HEK293 (cell line): ENCODE results near the gene ST8SIA5.

ENCODE experiments used
- CTCF ChIA-PET: fragments of 350-600 bp; formaldehyde crosslinking; extraction: SDS; loops from one replicate; lab custom pipeline; 2021; ENCODE audit warnings: antibody characterized with exemption; lab: Yijun Ruan, JAX
- POLR2A ChIA-PET: fragments of 300-600 bp; formaldehyde crosslinking; extraction: SDS; loops from one replicate; lab custom pipeline; 2020; ENCODE audit warnings: antibody characterized with exemption, inconsistent platforms; lab: Yijun Ruan, JAX
- H3K27ac ChIP-seq: fragments of 200-500 bp; sonication (Bioruptor generic); 2 replicates; pipeline ENCODE4 v1.5.1; 2014; ENCODE audit warnings: low read depth, low read length, control low read depth, inconsistent platforms; ENCODE audit errors: extremely low read depth
- H3K36me3 ChIP-seq, 2 experiments: fragments of 200-500 bp in 1 of 2; sonication (Bioruptor generic) in 1 of 2; 1 replicate in 1 of 2; 2 replicates in 1 of 2; pipeline ENCODE4 v1.5.1; 2014 to 2017; ENCODE audit warnings: inconsistent platforms in 2 of 2, low read length in 2 of 2; ENCODE audit not compliant: control insufficient read depth in 2 of 2, insufficient read depth in 1 of 2
- H3K4me1 ChIP-seq: fragments of 200-500 bp; sonication (Bioruptor generic); 2 replicates; pipeline ENCODE4 v1.5.1; 2014; ENCODE audit warnings: mild to moderate bottlenecking, low read length, inconsistent platforms; ENCODE audit not compliant: control insufficient read depth, insufficient read depth
- H3K4me3 ChIP-seq: 2 replicates; pipeline ENCODE4 v1.5.1; 2011; ENCODE audit warnings: low read depth, mild to moderate bottlenecking, control low read depth, low read length, moderate library complexity
- H3K9me3 ChIP-seq: fragments of 200-500 bp; sonication (Bioruptor generic); 2 replicates; pipeline ENCODE4 v1.5.1; 2014; ENCODE audit warnings: low read depth, low read length, inconsistent platforms; ENCODE audit not compliant: control insufficient read depth, insufficient read depth
- EGR2 ChIP-seq: fragments of 450-650 bp; formaldehyde crosslinking; IDR thresholded peaks from 2 replicates; pipeline ENCODE4 v1.5.1; 2016; ENCODE audit warnings: low read depth, missing biosample characterization, missing genetic modification characterization
- FEZF1 ChIP-seq: fragments of 450-650 bp; formaldehyde crosslinking; IDR thresholded peaks from 2 replicates; pipeline ENCODE4 v1.5.1; 2016; ENCODE audit warnings: missing biosample characterization, missing genetic modification characterization
- GLIS2 ChIP-seq: fragments of 450-650 bp; formaldehyde crosslinking; IDR thresholded peaks from 2 replicates; pipeline ENCODE4 v1.5.1; 2016; ENCODE audit warnings: missing biosample characterization, missing genetic modification characterization
- HOXD13 ChIP-seq: sonication (generic); formaldehyde crosslinking; IDR thresholded peaks from 2 replicates; pipeline ENCODE4 v1.8.0; 2022; ENCODE audit warnings: missing genetic modification reagents, borderline replicate concordance
- MZF1 ChIP-seq: fragments of 450-650 bp; formaldehyde crosslinking; IDR thresholded peaks from 2 replicates; pipeline ENCODE4 v1.5.1; 2017; ENCODE audit warnings: missing biosample characterization, missing genetic modification characterization, borderline replicate concordance
- PRDM6 ChIP-seq: fragments of 450-650 bp; formaldehyde crosslinking; IDR thresholded peaks from 2 replicates; pipeline ENCODE4 v1.5.1; 2017; ENCODE audit warnings: missing biosample characterization, missing genetic modification characterization
- TCF7L2 ChIP-seq: IDR thresholded peaks from 2 replicates; pipeline ENCODE4 v1.6.1; 2011; ENCODE audit warnings: low read depth, mild to moderate bottlenecking, inconsistent platforms, low read length, moderate library complexity, borderline replicate concordance
- WT1 ChIP-seq: fragments of 450-650 bp; formaldehyde crosslinking; IDR thresholded peaks from 2 replicates; pipeline ENCODE4 v1.5.1; 2016; ENCODE audit warnings: missing biosample characterization, missing genetic modification characterization
- ZFHX2 ChIP-seq: fragments of 450-650 bp; formaldehyde crosslinking; conservative IDR thresholded peaks from 2 replicates; pipeline ENCODE4 v1.5.1; 2016; ENCODE audit warnings: missing biosample characterization, missing genetic modification characterization
- ZIC2 ChIP-seq: fragments of 450-650 bp; formaldehyde crosslinking; IDR thresholded peaks from 2 replicates; pipeline ENCODE4 v1.5.1; 2016; ENCODE audit warnings: missing biosample characterization, missing genetic modification characterization
- ZNF146 ChIP-seq: fragments of 450-650 bp; formaldehyde crosslinking; IDR thresholded peaks from 2 replicates; pipeline ENCODE4 v1.5.1; 2016; ENCODE audit warnings: missing biosample characterization, missing genetic modification characterization
- ZNF221 ChIP-seq: fragments of 450-650 bp; formaldehyde crosslinking; IDR thresholded peaks from 2 replicates; pipeline ENCODE4 v1.5.1; 2017; ENCODE audit warnings: missing biosample characterization, missing genetic modification characterization, borderline replicate concordance
- ZNF366 ChIP-seq: fragments of 450-650 bp; formaldehyde crosslinking; conservative IDR thresholded peaks from 2 replicates; pipeline ENCODE4 v1.5.1; 2016; ENCODE audit warnings: missing biosample characterization, missing genetic modification characterization
- ZNF404 ChIP-seq: fragments of 450-650 bp; formaldehyde crosslinking; IDR thresholded peaks from 2 replicates; pipeline ENCODE4 v1.5.1; 2017; ENCODE audit warnings: missing biosample characterization, missing genetic modification characterization
- ZNF416 ChIP-seq: fragments of 450-650 bp; formaldehyde crosslinking; IDR thresholded peaks from 2 replicates; pipeline ENCODE4 v1.5.1; 2016; ENCODE audit warnings: missing biosample characterization, missing genetic modification characterization
- ZNF596 ChIP-seq: fragments of 450-650 bp; IDR thresholded peaks from 2 replicates; pipeline ENCODE4 v1.5.0; 2018; ENCODE audit warnings: missing biosample characterization, mild to moderate bottlenecking, missing genetic modification characterization, moderate library complexity
- ZNF658 ChIP-seq: fragments of 450-650 bp; formaldehyde crosslinking; IDR thresholded peaks from 2 replicates; pipeline ENCODE4; 2016; ENCODE audit warnings: missing biosample characterization, missing genetic modification characterization
- ZNF792 ChIP-seq: fragments of 450-650 bp; formaldehyde crosslinking; IDR thresholded peaks from 2 replicates; pipeline ENCODE4 v1.5.1; 2016; ENCODE audit warnings: missing biosample characterization, missing genetic modification characterization
- ZNF843 ChIP-seq: fragments of 450-650 bp; formaldehyde crosslinking; IDR thresholded peaks from 2 replicates; pipeline ENCODE4 v1.5.1; 2016; ENCODE audit warnings: missing biosample characterization, missing genetic modification characterization

ST8SIA5 gene

DNA sequence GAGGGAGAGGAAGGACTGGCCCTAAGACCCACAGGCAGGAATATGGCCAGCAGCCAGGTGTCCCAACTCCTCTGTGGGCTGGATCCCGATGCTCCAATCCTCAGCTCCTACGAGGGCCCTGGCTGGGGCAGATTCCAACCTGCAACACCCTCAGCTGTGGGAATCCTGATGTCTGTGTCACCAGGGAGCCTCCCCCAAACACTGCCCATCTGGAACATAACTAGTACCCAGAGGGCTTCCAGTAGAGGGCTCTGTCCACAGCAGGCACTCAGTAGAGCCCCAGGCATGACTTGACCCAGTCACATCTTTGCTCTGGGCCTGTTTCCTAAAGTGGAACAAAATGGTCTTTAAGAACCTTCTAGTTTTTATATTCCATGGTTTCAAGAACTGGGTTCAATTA, 79.2 kb downstream of the ST8SIA5 start:
- POLR2A ChIA-PET, result no interaction called here
- no peak for TF ChIP-seq ZNF416
- no peak for TF ChIP-seq ZIC2 (tag by site-specific recombination)
- TF ChIP-seq WT1 (tag by site-specific recombination), result no peak
- no peak for TF ChIP-seq GLIS2 (tag by site-specific recombination)
- TF ChIP-seq ZNF366 (tag by site-specific recombination), result no peak
- TF ChIP-seq HOXD13 (CRISPR knock-in tag), result no peak
- no peak for TF ChIP-seq ZNF596
- TF ChIP-seq, all 188 proteins: peak for 0
- CTCF ChIA-PET, result interaction anchor here (0.7 to 1.6 kb wide), 3 partner anchors 19 to 136 kb away, joined by 3 to 5 read pairs (median 3); no protein-coding TSS in a partner anchor
- no peaks in the 10 kb centered on the region for H3K36me3 ChIP-seq
- H3K4me1 ChIP-seq, result 0 out of 2 replicates have a peak, but pooled peaks cover 5% of the 10 kb centered on the region
- no peaks in the 10 kb centered on the region for H3K9me3 ChIP-seq
- no peak overlapping the region for H3K4me3 ChIP-seq
- no peak overlapping the region for H3K27ac ChIP-seq

GRCh38 chr18:46676182-46676835, 80.5 kb downstream of the ST8SIA5 start:
- no peak overlapping the region for H3K4me3 ChIP-seq
- ChIA-PET CTCF (interaction anchor here (0.6 to 2.1 kb wide), 5 partner anchors 9 to 503 kb away, joined by 3 to 9 read pairs (median 3); no protein-coding TSS in a partner anchor), POLR2A (no interaction called here)
- no peaks in the 10 kb centered on the region for H3K9me3 ChIP-seq
- TF ChIP-seq ZNF843 (tag by site-specific recombination) (0 out of 2 replicates have a peak, but pooled peaks have one; percentile 28), ZFHX2 (tag by site-specific recombination) (peak; percentile 51), EGR2 (peak; percentile 39), FEZF1 (tag by site-specific recombination) (peak; percentile 40), ZNF792 (peak; percentile 26; the same call in 1 of the 2 replicates), ZNF404 (tag by site-specific recombination) (no peak), MZF1 (tag by site-specific recombination) (0 out of 2 replicates have a peak, but pooled peaks have one; percentile 37), TCF7L2 (no peak)
- TF ChIP-seq, all 188 proteins: peak for 6
- H3K36me3 ChIP-seq, result no peaks in the 10 kb centered on the region
- no peak overlapping the region for H3K27ac ChIP-seq
- H3K4me1 ChIP-seq, result 0 out of 2 replicates have a peak, but pooled peaks cover 5% of the 10 kb centered on the region

GRCh38 chr18:46675112-46675511, 81.7 kb downstream of the ST8SIA5 start:
- H3K27ac ChIP-seq, result no peak overlapping the region
- CTCF ChIA-PET, result interaction anchor here (0.6 to 2.1 kb wide), 5 partner anchors 17 to 953 kb away, joined by 3 to 9 read pairs (median 3); no protein-coding TSS in a partner anchor
- no peaks in the 10 kb centered on the region for H3K9me3 ChIP-seq
- H3K4me1 ChIP-seq, result 0 out of 2 replicates have a peak, but pooled peaks cover 5% of the 10 kb centered on the region
- H3K4me3 ChIP-seq, result no peak overlapping the region
- POLR2A ChIA-PET, result interaction anchor here (0.5 kb wide), 1 partner anchor 532 kb away, joined by 4 read pairs; no protein-coding TSS in a partner anchor
- TF ChIP-seq PRDM6 (tag by site-specific recombination) (no peak), ZNF658 (no peak), ZNF146 (no peak), ZNF221 (no peak)
- H3K36me3 ChIP-seq, result no peaks in the 10 kb centered on the region
